SU-DHL-6 (cell line): ENCODE results near the gene ZNF584.

Experiments used
- EZH2phosphoT487 ChIP-seq: fragments of 200-600 bp; sonication (generic), shearing (Covaris generic); conservative IDR thresholded peaks from 2 replicates; pipeline ENCODE4 v1.6.1; 2018; ENCODE audit warnings: mild to moderate bottlenecking, antibody characterized with exemption, low read length, moderate library complexity, mixed read lengths
- TF ChIP-seq, protein P1 (sequence below): fragments of 200-600 bp; sonication (generic); IDR thresholded peaks from one replicate; pipeline ENCODE4 v1.5.1; 2017; ENCODE audit warnings: antibody characterized with exemption, mild to moderate bottlenecking, low read length, moderate library complexity; ENCODE audit not compliant: insufficient read depth, poor library complexity, severe bottlenecking

DNA sequence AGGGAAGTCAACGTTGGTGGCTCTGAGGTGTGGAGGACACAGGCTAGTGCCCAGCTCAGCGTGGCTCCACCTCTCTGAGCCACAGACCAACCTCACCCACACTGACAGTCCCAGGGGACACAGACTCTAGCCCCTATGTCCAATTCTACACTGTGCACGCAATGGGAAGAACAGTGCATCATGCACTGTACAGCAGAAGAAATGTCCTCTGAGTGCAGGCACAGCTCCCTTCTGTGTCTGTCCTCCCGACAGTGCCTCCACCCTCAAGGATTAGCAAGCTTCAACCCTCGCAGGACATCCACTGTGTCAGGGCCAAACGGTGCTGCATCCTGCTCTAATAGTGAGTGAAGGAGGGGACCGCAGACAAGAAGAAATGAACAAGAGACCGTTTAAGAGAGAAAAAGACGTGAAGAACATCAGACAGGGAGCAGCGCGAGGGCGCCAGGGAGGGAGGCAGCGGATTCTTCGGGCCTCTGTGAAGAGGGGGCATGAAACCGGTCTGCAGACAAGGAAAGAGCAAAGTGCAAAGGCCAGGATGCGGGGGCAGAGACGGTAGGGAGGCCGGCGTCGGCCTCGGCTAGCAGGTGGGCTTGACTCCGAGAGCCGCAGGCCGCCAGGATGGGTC, 28.3 kb upstream of the ZNF584 start:
- TF ChIP-seq, protein P1, sequence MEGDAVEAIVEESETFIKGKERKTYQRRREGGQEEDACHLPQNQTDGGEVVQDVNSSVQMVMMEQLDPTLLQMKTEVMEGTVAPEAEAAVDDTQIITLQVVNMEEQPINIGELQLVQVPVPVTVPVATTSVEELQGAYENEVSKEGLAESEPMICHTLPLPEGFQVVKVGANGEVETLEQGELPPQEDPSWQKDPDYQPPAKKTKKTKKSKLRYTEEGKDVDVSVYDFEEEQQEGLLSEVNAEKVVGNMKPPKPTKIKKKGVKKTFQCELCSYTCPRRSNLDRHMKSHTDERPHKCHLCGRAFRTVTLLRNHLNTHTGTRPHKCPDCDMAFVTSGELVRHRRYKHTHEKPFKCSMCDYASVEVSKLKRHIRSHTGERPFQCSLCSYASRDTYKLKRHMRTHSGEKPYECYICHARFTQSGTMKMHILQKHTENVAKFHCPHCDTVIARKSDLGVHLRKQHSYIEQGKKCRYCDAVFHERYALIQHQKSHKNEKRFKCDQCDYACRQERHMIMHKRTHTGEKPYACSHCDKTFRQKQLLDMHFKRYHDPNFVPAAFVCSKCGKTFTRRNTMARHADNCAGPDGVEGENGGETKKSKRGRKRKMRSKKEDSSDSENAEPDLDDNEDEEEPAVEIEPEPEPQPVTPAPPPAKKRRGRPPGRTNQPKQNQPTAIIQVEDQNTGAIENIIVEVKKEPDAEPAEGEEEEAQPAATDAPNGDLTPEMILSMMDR, result no peak
- no peak for TF ChIP-seq EZH2phosphoT487
